GM19035 (cell line): ENCODE measurements around the gene CMSS1.

Source experiments
- ATAC-seq: cut with Tn5 transposase; IDR thresholded peaks from one replicate; pipeline ENCODE4 v1.9.1; 2021; ENCODE audit not compliant: unreplicated experiment

Gene CMSS1

GRCh38 chr3:100010087-100010417 is 192.4 kb downstream of the CMSS1 start:
- ATAC-seq: no peak

GRCh38 chr3:100018806-100019205 is 201.1 kb downstream of the CMSS1 start:
- ATAC-seq: no peak

GRCh38 chr3:100019719-100020118 is 202.1 kb downstream of the CMSS1 start:
- no peak for ATAC-seq

- ATAC-seq: no peak
Measured at GRCh38 chr3:100020876-100021644, 203.4 kb downstream of the CMSS1 start.

- ATAC-seq: no peak
Measured at GRCh38 chr3:100022506-100022905, 204.8 kb downstream of the CMSS1 start.

- no peak for ATAC-seq
Measured at GRCh38 chr3:100023150-100023549, 205.5 kb downstream of the CMSS1 start.

- no peak for ATAC-seq
Measured at GRCh38 chr3:100023595-100023994, 205.9 kb downstream of the CMSS1 start.

GRCh38 chr3:100024520-100025303 is 207.1 kb downstream of the CMSS1 start:
- no peak for ATAC-seq

- ATAC-seq: no peak
Measured at GRCh38 chr3:100027321-100027720, 209.7 kb downstream of the CMSS1 start.

- no peak for ATAC-seq
Measured at GRCh38 chr3:100029052-100029451, 211.4 kb downstream of the CMSS1 start.

GRCh38 chr3:100029689-100030088 is 212.0 kb downstream of the CMSS1 start:
- peak; percentile 58 for ATAC-seq

- ATAC-seq: no peak
Measured at GRCh38 chr3:100030346-100030745, 212.7 kb downstream of the CMSS1 start.

GRCh38 chr3:100030914-100031425 is 213.3 kb downstream of the CMSS1 start:
- ATAC-seq: no peak

GRCh38 chr3:100032243-100032642 is 214.6 kb downstream of the CMSS1 start:
- ATAC-seq: no peak

GRCh38 chr3:100033184-100033583 is 215.5 kb downstream of the CMSS1 start:
- ATAC-seq: no peak

- no peak for ATAC-seq
Measured at GRCh38 chr3:100033903-100034471, 216.3 kb downstream of the CMSS1 start.

- ATAC-seq: no peak
Measured at GRCh38 chr3:100039075-100039474, 221.4 kb downstream of the CMSS1 start.

- no peak for ATAC-seq
Measured at GRCh38 chr3:100040451-100041225, 223.0 kb downstream of the CMSS1 start.

GRCh38 chr3:100041328-100041749 is 223.7 kb downstream of the CMSS1 start:
- no peak for ATAC-seq

- no peak for ATAC-seq
Measured at GRCh38 chr3:100042166-100042981, 224.7 kb downstream of the CMSS1 start.
